GM19035 (cell line): ENCODE measurements around the gene PTPRQ.
"Not testable (repeated sequence)": the region's sequence is repeated elsewhere in the genome, so short reads cannot be mapped to it uniquely, and the experiment has no call there.

Source experiments
- ATAC-seq: cut with Tn5 transposase; IDR thresholded peaks from one replicate; pipeline ENCODE4 v1.9.1; 2021; ENCODE audit not compliant: unreplicated experiment

The PTPRQ gene

DNA sequence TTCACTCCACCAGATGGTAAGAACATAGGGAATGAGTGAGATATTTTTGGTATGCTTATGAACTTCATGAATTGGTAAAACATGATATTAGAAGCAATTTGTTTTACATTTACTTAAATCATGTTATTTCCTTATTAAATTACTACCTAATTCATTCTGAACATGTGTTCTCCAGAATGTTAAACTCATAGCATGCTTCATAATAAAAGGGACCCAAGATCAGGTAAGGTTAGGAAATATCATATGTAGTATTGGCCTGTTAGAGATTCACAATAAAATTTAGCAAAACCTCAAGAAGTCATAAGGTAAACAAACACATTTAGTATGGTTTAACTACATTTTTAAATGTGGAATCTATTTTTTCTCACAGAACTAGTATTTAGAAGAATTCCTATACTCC lies 28.2 kb downstream of the PTPRQ start:
- no peak for ATAC-seq

DNA sequence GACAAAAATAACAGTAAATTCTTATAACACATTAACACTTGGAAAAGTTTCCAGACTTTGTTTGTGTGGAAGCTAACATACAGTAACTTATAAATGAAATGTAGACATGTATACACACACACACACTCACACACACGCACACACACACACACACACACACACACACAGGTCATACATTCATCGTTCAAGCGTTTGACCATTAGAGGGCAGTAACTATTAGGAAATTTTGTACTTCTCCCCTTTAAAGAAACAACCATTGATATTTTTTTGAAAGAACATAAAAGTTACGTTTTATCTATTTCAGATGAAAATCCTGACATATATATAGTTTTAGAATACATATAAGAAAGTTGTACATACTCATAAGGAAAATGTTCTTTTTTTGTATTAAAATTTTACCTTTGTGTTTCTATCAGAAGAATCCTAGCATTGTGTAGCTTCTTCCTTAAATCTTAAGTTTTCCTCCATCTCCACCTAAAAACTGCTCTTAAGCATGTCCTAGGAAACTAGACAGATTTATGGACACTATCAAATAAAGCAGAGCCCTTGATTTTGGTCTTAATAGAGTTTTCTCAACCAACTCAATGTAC lies 29.0 kb downstream of the PTPRQ start:
- peak; percentile 61 for ATAC-seq

DNA sequence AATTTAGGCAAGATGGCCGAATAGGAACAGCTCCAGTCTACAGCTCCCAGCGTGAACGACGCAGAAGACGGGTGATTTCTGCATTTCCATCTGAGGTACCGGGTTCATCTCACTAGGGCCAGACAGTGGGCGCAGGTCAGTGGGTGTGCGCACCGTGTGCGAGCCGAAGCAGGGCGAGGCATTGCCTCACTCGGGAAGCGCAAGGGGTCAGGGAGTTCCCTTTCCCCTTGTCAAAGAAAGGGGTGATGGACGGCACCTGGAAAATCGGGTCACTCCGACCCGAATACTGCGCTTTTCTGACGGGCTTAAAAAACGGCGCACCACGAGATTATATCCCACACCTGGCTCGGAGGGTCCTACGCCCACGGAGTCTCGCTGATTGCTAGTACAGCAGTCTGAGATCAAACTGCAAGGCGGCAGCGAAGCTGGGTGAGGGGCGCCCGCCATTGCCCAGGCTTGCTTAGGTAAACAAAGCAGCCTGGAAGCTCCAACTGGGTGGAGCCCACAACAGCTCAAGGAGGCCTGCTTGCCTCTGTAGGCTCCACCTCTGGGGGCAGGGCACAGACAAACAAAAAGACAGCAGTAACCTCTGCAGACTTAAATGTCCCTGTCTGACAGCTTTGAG lies 33.6 kb downstream of the PTPRQ start:
- not testable (repeated sequence) for ATAC-seq

DNA sequence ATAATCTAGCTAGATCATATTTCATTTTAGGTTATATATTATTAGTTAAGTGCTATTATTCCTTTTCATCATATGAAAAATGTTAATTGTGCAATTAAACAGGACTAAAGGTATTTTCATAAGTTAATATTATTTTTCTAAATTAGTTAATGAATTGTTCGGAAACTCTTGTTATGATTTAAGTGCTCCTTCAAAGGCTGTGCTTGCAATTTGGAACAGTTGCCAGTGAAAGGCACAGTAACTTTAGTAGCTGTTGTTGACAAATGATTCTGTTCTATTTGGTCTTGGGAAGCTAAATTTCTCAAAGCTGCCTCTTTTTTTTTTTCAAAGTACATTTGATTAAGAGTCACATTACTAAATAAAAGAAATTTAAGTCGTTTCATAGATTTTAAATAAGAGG lies 40.7 kb downstream of the PTPRQ start:
- ATAC-seq = no peak

DNA sequence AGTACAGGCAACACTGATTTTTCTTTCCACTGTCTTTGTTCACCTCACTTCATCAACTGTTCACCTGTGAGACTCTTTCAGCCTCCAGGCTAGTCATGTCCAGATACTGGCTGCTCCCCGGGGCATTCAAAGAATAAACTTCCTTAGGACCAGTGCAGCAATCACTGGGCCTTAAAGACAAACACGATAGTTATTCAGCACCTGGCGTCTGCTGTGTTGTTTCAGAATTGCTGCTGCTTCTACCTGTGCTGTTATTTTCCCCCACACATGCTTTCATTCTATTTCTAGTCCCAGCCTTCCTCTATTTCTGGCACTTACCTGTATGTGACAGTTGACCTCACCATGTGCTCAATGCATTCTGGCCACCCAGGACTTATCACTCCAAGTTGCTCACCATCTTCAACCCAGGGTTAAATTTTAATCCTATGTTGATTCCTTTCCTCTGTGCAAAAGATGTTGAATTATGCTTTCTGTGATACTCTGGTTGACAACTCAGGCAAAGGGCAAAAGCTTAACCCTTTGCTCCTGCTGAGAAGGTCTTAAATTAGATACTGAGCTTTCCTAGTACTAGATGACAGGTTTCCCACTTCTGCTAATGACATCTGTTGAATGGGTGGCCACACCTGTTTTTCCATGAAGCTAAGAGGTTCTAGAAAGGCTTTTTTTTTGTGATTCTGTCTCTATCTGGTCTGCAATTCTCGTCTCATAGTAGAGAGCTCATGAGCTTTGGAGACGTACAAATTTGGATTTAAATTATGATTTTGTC lies 41.4 kb downstream of the PTPRQ start:
- no peak for ATAC-seq

DNA sequence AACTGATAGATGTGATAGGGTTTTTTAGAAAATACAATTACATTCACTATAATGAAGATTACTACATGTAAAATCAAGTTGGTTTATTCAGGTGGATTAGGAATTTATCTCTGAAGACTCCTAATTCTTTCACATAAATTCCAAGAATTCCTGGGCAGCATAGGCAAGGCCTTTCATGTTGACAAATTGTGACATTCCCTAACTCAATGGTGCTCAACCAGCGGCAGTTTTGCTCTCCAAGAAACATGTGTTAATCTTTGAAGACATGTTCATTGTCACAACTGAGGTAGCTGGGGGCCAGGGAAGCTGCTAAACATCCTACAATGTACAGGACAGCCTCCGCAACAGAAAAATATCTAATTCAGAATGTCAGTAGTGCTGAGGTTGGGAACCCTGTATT lies 46.3 kb downstream of the PTPRQ start:
- no peak for ATAC-seq

DNA sequence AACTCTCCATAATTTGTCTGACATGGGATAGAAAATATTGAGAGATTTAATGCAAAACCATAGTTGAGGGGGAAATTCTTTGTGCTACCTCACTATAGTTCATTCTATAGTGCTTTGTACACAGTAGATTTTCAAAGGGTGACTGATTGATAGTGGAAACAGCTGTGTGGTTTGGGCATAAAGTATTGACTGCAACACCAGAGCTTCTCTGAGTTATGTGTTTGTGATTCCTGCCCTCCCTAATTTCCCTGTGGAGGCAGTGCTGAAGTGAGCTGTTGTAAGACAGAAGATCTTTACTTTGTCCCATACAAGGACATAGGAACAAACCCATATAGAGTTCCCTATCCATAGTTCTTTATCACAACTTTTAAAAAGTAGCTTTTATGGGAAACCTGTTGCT lies 47.1 kb downstream of the PTPRQ start:
- no peak for ATAC-seq

DNA sequence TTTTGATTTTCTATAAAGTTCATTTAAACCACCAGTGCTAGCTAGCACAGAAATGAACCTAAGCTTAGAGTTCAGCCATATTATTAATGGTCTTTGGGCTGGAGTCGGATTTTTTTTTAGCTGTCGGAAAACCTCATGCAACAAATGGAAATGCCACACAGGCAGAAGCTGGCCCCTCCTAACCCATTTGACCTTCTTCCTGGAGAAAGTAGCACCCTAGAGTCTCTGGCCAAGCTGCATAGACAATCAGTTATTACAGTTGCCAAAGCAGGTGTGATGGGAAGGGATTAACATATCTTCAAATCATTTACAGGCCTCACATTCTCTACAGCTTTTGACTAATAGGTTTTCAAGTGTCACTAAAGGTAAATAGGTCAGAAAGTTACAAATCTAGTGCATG lies 49.4 kb downstream of the PTPRQ start:
- no peak for ATAC-seq

DNA sequence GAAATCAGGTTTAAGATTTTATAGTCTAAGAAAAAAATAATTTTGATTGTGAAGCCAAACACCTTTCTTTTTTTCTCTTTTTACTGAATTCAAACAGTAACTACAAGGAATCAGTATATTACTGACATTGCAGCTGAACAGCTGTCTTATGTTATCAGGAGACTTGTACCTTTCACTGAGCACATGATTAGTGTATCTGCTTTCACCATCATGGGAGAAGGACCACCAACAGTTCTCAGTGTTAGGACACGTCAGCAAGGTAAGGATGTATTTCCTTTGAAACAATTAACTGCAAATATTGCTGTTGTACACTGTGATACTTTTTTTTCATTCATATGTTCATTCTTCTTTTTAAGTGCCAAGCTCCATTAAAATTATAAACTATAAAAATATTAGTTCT lies 50.8 kb downstream of the PTPRQ start:
- no peak for ATAC-seq

DNA sequence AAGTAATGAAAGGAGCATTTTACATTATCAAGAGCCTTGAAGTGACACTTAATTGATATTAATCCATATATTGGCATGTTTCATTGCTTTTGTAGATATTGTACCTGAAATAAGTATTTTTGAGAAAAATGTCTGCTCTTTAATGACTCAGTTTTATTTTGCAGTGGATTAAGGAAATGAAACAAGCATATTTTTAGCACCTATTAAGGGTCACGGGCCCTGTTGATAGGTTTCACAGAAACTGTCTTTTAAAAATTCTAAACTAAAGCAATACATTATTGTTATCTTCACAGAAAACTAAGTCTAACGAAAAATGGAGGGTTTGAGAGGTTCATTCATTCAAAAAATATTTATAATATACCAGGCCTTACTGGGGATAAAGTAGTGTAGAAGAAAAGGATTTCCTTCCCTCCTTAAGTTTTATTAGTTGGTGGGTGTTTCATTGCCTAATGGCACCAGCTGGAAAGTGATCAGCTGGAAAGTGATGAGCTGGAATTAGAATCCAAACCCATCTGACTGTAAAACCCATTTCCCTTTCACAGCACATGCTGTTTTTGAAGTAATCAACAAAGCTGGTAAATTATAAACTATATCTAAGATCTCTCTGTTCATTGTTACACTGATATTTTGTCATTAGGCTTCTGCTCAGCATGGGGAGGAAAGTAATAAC lies 54.2 kb downstream of the PTPRQ start:
- ATAC-seq = no peak

DNA sequence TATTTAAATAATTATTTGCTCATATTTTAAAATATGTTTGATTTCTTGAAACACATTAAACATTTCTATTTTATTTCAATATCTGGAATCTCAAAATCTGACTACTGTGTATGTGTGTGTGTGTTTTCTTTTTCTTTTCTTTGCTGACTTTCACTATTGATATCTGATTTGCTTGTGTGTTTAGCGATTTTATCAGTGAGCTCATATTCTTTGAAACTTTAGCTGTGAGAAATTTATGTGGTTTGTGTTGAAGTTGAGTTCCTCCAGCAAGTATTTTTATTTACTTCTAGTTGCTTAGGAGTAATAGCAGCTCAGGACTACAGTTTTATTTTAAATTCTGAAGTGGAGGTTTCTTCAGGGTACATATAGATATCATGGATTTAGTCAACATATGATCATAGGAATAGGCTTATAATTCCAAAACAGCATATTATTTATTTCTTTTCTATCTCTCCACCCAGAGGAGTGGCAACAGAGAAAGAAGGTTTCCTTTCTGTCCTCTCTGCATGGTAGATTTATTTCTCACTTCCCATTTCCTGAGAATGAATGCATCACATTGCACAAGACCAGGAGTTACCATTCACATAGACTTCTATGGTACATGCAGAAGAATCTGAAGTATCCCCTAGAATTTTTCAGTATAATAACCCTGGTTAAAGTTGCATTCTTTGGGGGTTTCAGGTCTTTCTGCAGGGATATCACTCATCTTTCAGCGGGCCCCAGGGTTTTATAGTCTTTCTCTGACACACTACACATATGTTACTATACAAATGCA lies 60.5 kb downstream of the PTPRQ start:
- no peak for ATAC-seq

DNA sequence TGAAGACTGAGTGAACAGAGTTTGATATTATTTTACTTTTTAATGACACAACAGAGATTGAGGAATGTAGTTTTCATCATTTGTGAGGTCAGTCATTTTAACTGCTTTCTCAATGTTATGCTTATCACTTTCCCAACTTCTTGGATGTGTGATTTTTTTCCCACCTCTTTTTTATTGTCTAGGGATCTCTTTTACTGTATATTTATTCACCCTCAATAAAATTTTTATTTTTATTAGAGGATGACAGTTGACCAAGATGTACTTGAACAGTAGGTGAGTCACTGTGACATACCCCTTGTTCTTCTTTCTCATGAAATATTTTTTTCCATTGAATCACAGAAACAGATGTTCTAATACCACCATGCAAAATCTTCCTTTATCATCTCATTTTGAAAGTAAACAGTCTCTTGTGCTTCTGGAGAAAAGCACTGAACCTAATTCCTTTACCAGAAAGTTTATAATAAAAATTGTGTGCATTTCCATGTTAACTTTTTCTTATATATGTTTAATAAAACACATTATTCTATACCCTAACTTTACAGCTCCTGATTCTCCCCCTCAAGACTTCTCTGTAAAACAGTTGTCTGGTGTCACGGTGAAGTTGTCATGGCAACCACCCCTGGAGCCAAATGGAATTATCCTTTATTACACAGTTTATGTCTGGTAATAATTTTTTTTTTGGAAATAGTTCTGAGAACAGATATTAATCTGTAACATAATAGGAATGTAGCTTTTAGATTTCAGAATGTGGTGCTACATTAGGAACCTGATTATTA lies 65.9 kb downstream of the PTPRQ start:
- ATAC-seq = no peak

DNA sequence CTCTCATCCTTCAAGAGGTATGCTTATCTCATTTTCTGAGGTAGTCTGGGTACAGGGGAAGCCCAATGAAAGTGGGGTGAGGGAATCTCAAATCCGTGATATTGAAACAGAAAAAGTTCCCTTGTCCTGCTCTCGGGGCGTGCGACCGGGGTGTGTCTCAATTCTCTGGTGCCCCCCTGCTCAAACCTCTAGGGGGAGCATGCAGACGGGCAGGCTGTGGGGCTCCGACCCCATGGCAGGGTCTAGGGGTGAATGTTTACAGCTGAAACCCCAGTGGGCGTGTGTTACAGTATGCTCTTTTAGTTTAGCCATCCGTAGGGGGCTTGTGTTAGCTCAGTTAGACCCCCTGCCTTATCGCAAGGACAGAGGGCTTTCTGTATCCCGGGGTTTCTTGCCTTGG lies 68.7 kb downstream of the PTPRQ start:
- ATAC-seq = no peak

DNA sequence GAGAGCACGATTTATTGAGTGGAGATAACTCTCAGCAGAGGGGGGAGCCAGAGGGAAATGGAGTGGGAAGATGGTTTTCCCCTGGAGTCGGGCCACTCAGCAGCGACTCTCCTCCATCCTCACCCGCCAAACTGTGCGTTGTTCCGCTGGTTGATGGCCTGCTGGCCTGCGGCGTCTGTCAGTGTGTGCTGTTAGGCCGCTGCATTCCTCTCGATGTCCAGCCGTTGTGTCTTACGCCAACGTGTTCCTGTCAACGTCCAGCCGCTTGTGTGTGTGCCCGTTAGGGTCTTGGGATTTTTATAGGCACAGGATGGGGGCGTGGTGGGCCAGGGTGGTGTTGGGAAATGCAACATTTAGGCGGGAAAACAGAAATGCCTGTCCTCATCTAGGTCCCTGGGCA lies 69.2 kb downstream of the PTPRQ start:
- no peak for ATAC-seq

DNA sequence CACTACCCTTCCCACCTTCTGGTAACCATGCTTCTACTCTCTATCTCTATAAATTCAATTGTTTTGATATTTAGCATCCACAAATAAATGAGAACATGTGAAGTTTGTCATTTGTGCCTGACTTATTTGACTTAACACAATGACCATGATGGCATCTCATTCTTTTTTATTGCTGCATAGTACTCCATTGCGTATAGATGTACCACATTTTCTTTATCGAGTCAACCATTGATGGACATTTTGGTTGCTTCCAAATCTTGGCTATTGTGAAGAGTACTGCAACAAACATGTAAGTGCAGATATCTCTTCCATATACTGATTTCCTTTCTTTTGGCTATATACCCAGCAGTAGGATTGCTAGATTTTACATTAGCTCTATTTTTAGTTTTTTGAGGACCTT lies 73.6 kb downstream of the PTPRQ start:
- no peak for ATAC-seq

DNA sequence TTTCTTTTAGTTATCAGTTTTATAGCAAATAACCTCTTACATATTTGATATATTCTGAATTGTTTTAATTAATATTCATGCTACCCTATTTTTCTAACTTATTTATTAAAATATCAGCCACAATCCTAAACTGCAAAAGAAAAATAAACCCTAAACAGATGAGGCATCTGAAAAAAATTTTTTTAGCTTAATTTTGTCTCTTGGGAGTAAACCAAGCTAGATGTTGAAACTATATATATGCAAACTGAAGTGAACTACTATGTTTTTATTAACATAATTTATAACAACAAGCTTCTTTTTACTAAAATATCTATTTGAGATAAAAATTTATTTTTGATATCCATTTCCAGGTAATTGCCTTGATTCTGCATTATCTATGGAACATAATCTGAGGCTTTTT lies 87.6 kb downstream of the PTPRQ start:
- no peak for ATAC-seq

DNA sequence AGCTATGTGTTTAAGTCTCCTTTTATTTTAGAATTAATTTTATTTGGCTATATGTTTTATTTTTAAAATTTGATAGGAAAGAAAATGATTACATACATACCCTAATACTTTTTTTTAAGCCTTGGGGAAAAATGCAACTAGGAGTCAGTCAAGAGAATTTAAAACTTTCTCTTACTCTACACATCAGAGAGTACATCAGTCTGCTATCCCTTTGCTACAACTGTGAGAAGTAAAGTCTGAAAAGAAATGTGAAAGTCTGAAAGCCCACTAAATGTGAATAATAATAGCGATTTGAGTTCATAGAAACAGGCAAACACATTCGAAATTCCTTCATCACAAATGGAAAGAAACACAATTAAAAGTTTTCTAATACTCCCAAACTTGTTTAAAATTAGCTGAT lies 95.0 kb downstream of the PTPRQ start:
- no peak for ATAC-seq

DNA sequence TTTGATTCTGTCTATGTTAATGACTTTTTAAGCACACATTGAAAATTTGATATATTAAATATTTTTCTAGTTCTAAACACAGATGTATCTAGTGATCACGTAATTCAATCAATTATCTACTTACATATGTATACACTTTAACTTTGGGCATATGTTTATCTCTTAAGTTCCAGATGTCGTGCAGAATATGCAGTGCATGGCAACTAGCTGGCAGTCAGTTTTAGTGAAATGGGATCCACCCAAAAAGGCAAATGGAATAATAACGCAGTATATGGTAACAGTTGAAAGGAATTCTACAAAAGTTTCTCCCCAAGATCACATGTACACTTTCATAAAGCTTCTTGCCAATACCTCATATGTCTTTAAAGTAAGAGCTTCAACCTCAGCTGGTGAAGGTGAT lies 105.3 kb downstream of the PTPRQ start:
- no peak for ATAC-seq

DNA sequence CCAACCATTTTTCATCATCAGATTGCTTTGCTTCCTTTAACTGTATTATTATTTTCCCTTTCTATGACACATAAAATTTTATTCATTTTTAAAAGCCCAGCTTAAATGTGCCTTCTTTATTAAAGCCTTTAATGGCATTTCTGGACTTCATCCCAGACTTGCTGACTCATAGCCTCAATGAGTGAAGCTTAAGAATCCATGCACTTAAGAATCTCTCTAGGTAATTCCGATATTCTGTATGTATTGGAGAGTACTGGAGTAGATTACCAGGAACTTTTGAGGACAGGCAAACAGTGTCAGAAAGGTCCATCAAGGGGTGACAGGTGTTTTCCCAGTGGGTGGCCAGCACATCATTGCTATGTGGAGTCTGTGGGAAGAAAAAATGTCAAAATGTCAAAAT lies 107.9 kb downstream of the PTPRQ start:
- ATAC-seq = no peak

DNA sequence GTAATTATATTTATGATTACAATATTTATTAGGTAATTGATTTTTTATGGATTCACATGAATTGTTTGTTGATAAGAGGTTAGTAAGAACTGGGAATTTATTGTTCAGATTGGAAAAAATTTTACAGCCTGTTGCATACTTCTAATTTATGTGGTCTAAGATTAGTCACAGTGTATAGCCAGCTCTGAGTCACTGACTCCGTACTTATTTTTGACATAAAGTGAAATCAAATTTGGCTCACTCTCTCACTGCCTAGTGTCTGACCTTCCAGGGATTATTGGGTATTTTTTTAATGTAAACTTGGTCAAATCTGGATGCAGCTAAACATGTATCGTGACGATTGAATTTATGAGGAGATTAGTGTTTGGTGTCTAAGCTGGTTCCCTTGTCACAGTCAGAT lies 109.3 kb downstream of the PTPRQ start:
- ATAC-seq = no peak

DNA sequence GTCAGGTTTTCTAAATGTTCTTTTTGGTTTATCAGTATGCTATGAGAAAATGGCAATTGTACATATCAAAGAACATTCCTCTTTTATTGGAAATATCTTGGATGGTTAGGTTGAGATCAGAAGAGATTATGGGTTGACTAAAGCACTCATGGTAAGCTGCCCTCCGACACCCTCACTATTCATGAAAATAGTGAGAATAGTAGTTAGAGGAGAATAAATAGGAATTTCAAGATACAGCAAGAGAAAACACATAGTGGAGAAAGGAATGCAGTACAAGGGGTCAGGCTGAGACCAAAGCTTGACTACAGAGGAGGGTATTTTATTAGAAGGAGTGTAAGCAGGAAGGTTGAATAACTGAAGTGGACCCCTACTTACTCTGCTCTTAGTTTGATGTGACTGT lies 112.5 kb downstream of the PTPRQ start:
- no peak for ATAC-seq
